ENCODE measurements around the gene UPK3B. TPM values are rescaled to one million over a fixed set of nuclear protein-coding genes. Genes with fewer than 3 reads are reported as not detected.
"Not testable (repeated sequence)": the region's sequence is repeated elsewhere in the genome, so short reads cannot be mapped to it uniquely, and the experiment has no call there.

The UPK3B gene
- total RNA-seq, 1 experiment from 2014 or later, result 6.0 TPM

DNA sequence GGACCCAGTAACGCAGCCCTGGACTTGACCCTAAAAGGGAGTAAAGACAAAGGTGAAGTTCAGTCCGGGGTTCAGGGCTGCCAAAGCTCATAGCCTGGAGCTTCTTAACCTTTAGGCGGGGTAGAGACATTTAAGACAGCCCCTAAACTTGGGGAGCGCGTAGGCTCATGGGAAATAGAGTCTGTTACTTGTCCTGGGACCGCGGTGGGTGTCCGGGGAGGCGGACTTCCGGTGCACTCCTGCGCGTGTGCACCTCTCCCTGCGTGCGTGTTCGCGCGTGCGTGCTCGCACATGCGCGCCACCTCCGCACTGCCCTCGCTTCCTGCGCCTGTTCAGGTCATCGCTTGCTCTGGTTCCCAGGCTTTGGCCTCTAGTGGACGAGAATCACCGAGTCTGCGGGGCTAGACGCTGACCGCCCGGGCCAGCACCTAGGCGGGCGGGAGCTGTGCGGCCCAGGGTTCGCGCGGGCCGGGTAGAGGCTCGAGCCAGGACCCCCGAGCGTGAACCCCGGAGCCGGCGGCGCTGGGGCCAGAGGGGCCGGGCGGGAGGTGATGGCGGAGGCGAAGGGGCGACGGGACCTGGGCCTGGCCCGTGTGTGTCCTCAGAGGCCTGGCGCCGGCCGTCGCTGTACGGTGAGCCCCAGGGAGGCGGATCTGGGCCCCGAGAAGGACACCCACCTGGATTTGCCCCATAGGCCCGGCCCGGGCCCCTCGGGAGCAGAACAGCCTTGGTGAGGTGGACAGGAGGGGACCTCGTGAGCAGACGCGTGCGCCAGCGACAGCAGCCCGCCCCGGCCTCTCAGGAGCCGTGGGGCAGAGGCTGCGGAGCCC is 38.9 kb downstream of the UPK3B start:
- peaks cover 18% of the 10 kb centered on the region for H3K36me3 Mint-ChIP-seq (ENCODE audit: insufficient read depth, unreplicated experiment)
- BruUV-seq (replicated peaks); H3K27me3 Mint-ChIP-seq (ENCODE audit: unreplicated experiment); H3K4me1 Mint-ChIP-seq (ENCODE audit: low read depth, unreplicated experiment); intact Hi-C loops (cut with micrococcal nuclease; ENCODE audit: unreplicated experiment); H3K9me3 Mint-ChIP-seq (ENCODE audit: low read depth, unreplicated experiment): not testable (repeated sequence)
- DNase-seq, result peak; percentile 77
- H3K27ac Mint-ChIP-seq (ENCODE audit: unreplicated experiment), result peak overlapping the region; percentile 77
- CTCF ChIA-PET, result interaction anchor here (0.7 kb wide), 1 partner anchor 895 kb away, joined by 3 read pairs; no protein-coding TSS in a partner anchor
- peak overlapping the region; percentile 97 for H3K4me3 Mint-ChIP-seq (ENCODE audit: low read depth, unreplicated experiment)

- CTCF ChIA-PET; BruUV-seq (replicated peaks); H3K27me3 Mint-ChIP-seq (ENCODE audit: unreplicated experiment); H3K9me3 Mint-ChIP-seq (ENCODE audit: low read depth, unreplicated experiment); H3K4me1 Mint-ChIP-seq (ENCODE audit: low read depth, unreplicated experiment); DNase-seq; intact Hi-C loops (cut with micrococcal nuclease; ENCODE audit: unreplicated experiment): not testable (repeated sequence)
- Mint-ChIP-seq H3K4me3 (ENCODE audit: low read depth, unreplicated experiment) (peak overlapping the region; percentile 97), H3K36me3 (ENCODE audit: insufficient read depth, unreplicated experiment) (peaks cover 18% of the 10 kb centered on the region), H3K27ac (ENCODE audit: unreplicated experiment) (peak overlapping the region; percentile 77)
Observed at GRCh38 chr7:76549855-76550248, 39.5 kb downstream of the UPK3B start.

GRCh38 chr7:76551992-76552391 is 41.6 kb downstream of the UPK3B start:
- not testable (repeated sequence) for H3K4me1 Mint-ChIP-seq (ENCODE audit: low read depth, unreplicated experiment); BruUV-seq (replicated peaks)

DNA sequence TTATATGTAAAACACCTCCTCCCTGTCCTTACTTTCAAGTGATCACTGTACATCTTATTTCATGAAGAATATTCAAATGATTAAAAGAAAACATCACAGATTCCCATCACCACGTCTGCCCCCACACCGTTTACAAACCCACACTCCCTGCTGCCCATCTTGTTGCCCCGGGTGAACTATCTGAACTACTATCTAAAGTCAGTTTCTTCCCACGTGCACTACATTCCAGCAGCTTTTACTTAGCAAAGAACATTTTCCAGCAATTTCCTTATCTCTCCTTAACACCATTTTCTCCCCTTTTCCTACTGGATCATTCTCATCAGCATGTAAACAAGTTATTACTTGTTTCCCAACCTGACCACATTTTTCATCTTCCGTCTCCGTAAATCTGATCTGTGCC is 49.3 kb downstream of the UPK3B start:
- BruUV-seq (replicated peaks); H3K27me3 Mint-ChIP-seq (ENCODE audit: unreplicated experiment); DNase-seq; H3K27ac Mint-ChIP-seq (ENCODE audit: unreplicated experiment); intact Hi-C loops (cut with micrococcal nuclease; ENCODE audit: unreplicated experiment); H3K36me3 Mint-ChIP-seq (ENCODE audit: insufficient read depth, unreplicated experiment); CTCF ChIA-PET; H3K9me3 Mint-ChIP-seq (ENCODE audit: low read depth, unreplicated experiment); H3K4me3 Mint-ChIP-seq (ENCODE audit: low read depth, unreplicated experiment): not testable (repeated sequence)
- peaks cover 21% of the 10 kb centered on the region for H3K4me1 Mint-ChIP-seq (ENCODE audit: low read depth, unreplicated experiment)

More at GRCh38 chr7:76551992-76552391, 41.6 kb downstream of the UPK3B start:
- DNase-seq; CTCF ChIA-PET; H3K27ac Mint-ChIP-seq (ENCODE audit: unreplicated experiment); H3K27me3 Mint-ChIP-seq (ENCODE audit: unreplicated experiment); H3K9me3 Mint-ChIP-seq (ENCODE audit: low read depth, unreplicated experiment); intact Hi-C loops (cut with micrococcal nuclease; ENCODE audit: unreplicated experiment); H3K4me3 Mint-ChIP-seq (ENCODE audit: low read depth, unreplicated experiment): not testable (repeated sequence)
- peaks cover 24% of the 10 kb centered on the region for H3K36me3 Mint-ChIP-seq (ENCODE audit: insufficient read depth, unreplicated experiment)

- H3K36me3 Mint-ChIP-seq (ENCODE audit: insufficient read depth, unreplicated experiment); DNase-seq; BruUV-seq (replicated peaks); intact Hi-C loops (cut with micrococcal nuclease; ENCODE audit: unreplicated experiment); H3K4me3 Mint-ChIP-seq (ENCODE audit: low read depth, unreplicated experiment); H3K9me3 Mint-ChIP-seq (ENCODE audit: low read depth, unreplicated experiment); CTCF ChIA-PET; H3K27ac Mint-ChIP-seq (ENCODE audit: unreplicated experiment); H3K27me3 Mint-ChIP-seq (ENCODE audit: unreplicated experiment): not testable (repeated sequence)
- peaks cover 21% of the 10 kb centered on the region for H3K4me1 Mint-ChIP-seq (ENCODE audit: low read depth, unreplicated experiment)
Observed at GRCh38 chr7:76560157-76560556, 49.8 kb downstream of the UPK3B start.

- H3K4me3 Mint-ChIP-seq (ENCODE audit: low read depth, unreplicated experiment); intact Hi-C loops (cut with micrococcal nuclease; ENCODE audit: unreplicated experiment); CTCF ChIA-PET; H3K9me3 Mint-ChIP-seq (ENCODE audit: low read depth, unreplicated experiment); H3K36me3 Mint-ChIP-seq (ENCODE audit: insufficient read depth, unreplicated experiment); H3K27ac Mint-ChIP-seq (ENCODE audit: unreplicated experiment); BruUV-seq (replicated peaks); H3K27me3 Mint-ChIP-seq (ENCODE audit: unreplicated experiment); DNase-seq: not testable (repeated sequence)
- peaks cover 21% of the 10 kb centered on the region for H3K4me1 Mint-ChIP-seq (ENCODE audit: low read depth, unreplicated experiment)
Observed at GRCh38 chr7:76561342-76561741, 51.0 kb downstream of the UPK3B start.

GRCh38 chr7:76565001-76565400 is 54.6 kb downstream of the UPK3B start:
- H3K4me1 Mint-ChIP-seq (ENCODE audit: low read depth, unreplicated experiment), result peaks cover 20% of the 10 kb centered on the region
- H3K9me3 Mint-ChIP-seq (ENCODE audit: low read depth, unreplicated experiment); H3K36me3 Mint-ChIP-seq (ENCODE audit: insufficient read depth, unreplicated experiment); H3K27ac Mint-ChIP-seq (ENCODE audit: unreplicated experiment); DNase-seq; H3K27me3 Mint-ChIP-seq (ENCODE audit: unreplicated experiment); intact Hi-C loops (cut with micrococcal nuclease; ENCODE audit: unreplicated experiment); BruUV-seq (replicated peaks); H3K4me3 Mint-ChIP-seq (ENCODE audit: low read depth, unreplicated experiment); CTCF ChIA-PET: not testable (repeated sequence)

Other genes starting within 250 kb of the UPK3B start
- gene HSPB1, start 207.9 kb upstream of the UPK3B start, total RNA-seq (2022), result 72.7 and 135 TPM in 2 replicates
- 113 and 122 TPM in 2 replicates for gene YWHAG, start 151.6 kb upstream of the UPK3B start, total RNA-seq (2022)
- gene SSC4D, start 100.9 kb upstream of the UPK3B start, total RNA-seq (2022), result 0.51 TPM in 1 of 2 replicates, not detected in the other
- 5.4 and 9.4 TPM in 2 replicates for gene ZP3, start 85.6 kb upstream of the UPK3B start, total RNA-seq (2022)
- 43.6 and 51.7 TPM in 2 replicates for gene DTX2, start 48.8 kb upstream of the UPK3B start, total RNA-seq (2022)
- gene SPDYE16, start 32.7 kb downstream of the UPK3B start, total RNA-seq (2022), result not detected in 2 replicates
- 9.6 and 11.9 TPM in 2 replicates for gene POMZP3, start 116.7 kb downstream of the UPK3B start, total RNA-seq (2022)